Astrocyte of the hippocampus (primary cell): ENCODE data around the gene SELENOF.

Experiments used
- DNase-seq: peaks from one replicate; pipeline ENCODE4 v3.0.0; 2011; ENCODE audit warnings: low read depth, low spot score

SELENOF gene

DNA sequence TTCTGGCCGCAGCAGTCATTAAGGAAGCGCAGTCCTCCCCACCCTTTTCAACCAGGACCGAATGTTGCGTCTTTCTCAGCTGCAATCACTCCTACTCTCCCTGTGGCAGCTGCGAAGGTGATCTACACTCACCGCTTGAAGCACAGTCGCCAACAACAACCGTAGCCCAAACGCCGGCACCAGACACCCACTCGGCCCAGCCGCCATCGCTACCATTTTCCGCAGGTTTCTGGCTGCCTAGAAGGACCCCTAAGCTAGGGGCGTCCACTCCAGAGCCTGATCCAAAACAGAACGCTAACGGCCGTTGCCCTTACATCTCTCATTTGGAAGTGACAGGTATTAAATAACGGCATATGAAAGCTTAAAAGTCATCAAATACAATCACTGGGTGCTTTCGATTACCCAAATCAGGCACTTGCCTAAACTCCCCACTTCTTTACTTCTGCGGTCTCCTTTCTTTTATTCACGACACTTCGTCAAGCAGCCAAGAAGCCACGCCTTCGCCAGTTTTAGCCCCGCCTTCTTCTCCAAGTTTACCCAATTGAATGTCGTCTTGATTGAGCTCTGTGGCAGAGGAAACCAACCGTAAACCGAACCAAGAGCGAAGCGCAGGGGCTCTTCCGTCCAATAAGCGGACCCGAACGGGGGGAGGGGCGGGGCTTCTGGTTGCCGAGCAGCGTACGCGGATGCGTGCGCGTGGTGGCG is at the start of gene SELENOF:
Gene SELENOF (minus strand): TSS at position 231 of the 705 bp plus-strand sequence. CDS start 15 bp downstream, at position 216.
- DNase-seq = peak; percentile 100

DNA sequence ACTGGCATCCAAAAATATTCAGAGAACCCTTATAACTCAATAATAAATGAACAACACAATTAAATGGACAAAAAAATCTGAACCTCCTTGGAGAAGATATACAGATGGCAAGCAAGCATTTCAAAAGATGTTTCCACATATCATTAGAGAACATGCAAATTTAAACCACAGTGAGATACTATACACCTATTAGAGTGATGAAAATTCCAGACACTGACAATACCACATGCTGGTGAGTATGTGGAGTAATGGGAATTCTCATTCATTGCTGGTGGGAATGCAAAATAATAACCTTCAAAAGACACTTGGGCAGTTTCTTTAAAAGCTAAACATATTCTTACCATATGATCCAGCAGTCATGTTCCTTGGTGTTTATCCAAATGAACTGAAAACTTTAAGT is 46.6 kb upstream of the SELENOF start:
- no peak for DNase-seq

DNA sequence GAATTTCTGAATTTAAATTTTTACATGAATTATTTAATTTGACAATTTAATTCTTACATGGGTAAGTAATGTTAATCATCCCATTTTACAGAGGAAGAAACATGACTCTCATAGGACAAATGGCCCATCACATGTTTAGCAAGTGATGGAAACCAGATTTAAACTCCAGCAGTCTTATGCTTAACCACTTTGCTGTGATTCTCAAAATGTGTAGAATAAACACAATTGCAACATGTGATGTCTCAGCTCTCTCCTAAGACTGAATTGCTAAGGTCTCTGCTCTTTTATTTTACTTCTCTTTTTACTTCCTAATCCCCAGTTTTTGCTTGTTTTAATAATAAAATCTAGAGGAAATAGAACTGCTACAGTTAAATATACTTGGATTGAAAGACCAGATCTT is 43.3 kb upstream of the SELENOF start:
- no peak for DNase-seq

DNA sequence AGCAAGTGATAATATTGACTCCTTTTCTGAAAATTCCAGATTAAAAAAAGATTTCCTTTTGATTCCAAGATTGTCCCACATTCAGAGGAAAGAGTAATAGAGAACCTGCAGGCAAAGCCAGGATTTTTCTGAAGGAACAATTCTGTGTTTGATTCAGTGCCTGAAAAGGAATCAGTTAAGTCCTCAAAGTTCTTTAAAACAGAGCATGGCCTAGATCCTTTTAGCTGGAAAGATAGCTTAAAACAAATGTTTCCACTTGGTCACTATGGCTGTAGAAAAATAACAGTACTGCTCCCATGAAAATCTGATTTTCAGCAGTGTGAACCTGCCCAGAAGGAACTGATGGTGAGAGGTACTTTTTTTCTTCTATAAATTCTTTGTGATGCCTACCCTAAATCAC is 42.3 kb upstream of the SELENOF start:
- DNase-seq = no peak

DNA sequence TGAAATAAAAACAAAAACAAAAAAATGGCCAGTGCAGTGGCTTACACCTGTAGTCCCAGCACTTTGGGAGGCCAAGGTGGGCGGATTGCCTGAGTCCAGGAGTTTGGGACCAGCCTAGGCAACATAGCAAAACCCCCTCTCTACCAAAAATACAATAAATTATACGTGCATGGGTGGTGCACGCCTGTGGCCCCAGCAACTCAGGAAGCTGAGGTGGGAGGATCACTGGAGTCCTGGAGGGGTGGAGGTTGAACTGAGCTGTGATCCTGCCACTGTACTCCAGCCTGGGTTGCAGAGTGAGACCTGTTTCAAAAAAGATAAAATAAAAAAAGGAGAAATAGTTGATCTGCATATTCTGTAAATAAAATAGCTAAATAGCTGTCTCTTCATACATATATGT is 41.8 kb upstream of the SELENOF start:
- DNase-seq = no peak

DNA sequence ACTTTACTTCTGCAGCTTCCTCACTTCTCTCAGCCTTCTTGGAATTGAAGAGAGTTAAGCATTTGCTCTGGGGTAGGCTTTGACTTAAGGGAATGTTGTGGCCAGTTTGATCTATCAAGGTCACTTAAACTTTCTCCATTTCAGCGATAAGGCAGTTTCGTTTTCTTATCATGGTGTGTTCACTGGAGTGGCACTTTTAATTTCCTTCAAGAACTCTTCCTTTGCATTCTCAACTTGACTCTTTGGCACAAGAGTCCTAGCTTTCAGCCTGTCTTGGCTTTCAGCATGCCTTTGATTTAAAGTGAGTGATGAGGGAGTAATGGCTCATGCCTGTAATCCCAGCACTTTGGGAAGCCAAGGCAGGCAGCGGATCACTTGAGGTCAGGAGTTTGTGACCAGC is 39.2 kb upstream of the SELENOF start:
- DNase-seq = no peak

DNA sequence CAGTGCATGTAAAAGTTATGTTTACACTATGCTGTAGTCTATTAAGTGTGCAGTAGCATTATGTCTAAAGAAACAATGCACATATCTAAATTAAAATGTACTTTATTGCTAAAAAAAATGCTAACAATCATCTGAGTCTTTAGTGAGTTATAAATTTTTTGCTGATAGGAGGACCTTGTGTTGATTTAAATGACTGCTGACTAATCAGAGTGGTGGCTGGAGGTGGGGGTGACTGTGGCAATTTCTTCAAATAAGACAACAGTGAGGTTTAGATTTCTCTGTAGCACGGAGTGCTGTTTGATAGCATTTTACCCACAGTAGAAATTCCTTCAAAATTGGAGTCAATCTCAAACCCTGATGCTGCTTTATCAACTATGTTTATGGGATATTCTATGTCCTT is 37.5 kb upstream of the SELENOF start:
- peak; percentile 26 for DNase-seq

DNA sequence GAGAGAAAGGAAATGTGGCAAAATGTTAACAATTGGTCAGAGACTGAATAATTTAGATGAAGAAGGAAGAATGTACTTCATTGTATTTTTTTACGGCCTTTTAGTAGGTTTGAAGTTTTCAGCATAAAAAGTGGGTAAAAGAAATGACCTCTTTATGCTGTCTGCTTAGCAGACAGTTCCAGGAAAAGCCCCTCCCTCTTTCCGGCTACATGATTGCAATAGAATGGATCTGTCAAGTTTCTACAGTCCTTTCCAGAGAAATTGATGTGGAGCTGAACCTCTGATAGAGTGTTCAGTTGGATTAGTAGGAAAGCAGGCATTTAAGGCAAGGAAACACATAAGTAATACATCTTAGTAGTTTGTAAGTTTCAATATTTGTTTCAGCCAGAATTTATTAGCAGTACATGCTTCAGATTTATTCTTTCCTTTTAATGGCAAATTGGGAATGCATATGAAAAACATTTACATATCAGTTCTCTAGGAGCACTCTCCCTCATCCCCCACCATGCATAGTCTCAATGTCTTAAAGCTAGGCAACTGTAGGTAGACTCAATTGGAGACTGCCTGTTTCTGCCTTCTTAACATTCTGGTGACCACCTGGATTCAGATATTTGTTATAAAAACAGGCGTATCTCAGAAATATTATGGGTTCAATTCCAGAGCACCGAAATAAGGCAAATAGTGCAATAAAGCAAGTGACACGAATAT is 36.9 kb upstream of the SELENOF start:
- peak; percentile 36 for DNase-seq

DNA sequence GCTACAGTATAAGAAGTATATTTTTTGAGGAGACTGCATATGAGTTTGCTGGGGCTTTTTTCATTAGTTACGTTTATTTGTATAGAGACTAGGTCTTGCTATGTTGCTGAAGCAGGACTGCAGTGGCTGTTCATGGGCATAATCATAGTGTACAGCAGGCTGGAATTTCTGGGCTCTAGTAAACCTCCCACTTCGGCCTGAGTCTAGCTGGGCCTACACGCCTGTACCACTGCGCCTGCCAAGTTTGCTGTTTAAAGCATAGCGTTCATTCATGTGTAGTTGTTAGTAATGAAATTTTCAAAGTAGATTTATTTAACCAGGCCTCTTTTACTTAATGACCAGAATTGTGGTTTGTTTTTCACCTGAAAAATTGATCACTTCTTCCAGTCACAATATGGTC is 34.3 kb upstream of the SELENOF start:
- peak; percentile 79 for DNase-seq

DNA sequence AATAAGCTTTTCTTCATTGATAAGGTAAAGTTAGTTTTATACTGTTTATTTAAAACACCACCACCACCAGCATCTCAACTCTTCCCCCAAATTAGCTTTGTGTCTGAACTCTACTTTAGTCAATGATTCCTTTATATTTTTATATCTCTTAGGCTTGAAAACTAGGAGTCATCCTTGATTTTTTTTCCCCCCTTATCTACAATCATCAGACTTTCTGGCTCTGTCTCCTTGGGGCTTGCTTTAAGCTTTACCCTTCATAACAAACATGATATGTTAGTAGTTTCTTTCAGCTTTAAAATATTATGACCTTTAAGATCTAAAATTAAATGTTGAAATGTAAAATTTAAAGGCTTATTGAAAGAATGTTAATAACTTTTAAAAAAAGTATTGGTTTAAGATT is 28.8 kb upstream of the SELENOF start:
- DNase-seq = no peak

DNA sequence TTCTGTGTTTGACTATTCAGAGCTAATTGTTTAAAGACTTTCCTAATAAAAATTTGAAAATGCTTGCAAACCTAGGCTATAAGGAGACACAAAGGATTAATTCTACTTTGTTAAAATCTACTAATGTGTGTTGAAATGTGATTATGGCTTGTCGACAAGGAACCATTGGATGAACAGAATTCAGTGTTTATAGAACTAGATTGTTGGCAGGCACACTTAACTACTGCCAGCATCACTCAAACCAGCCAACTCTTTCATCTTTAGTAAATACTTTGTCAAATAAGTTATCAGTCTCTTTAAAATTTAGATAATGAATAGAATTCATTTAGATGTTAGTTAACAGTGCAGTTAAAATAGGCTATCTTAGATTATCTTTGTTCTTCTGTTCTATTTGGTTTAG is 28.1 kb upstream of the SELENOF start:
- peak; percentile 19 for DNase-seq

DNA sequence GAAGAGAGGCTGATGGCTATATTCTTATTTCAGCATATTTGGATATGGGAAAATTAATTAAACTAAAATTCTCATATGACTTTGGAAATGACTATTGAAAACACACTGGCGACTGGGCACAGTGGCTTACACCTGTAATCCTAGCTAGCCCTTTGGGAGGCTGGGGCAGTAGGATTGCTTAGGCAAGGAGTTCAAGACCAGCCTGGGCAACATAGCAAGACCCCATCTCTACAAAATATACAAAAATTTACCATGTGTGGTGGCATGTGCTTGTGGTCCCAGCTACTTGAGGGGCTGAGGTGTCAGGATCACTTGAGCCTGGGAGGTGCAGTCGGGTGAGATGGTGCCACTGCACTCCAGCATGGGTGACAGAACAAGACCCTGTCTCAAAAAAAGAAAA is 26.7 kb upstream of the SELENOF start:
- DNase-seq = no peak

DNA sequence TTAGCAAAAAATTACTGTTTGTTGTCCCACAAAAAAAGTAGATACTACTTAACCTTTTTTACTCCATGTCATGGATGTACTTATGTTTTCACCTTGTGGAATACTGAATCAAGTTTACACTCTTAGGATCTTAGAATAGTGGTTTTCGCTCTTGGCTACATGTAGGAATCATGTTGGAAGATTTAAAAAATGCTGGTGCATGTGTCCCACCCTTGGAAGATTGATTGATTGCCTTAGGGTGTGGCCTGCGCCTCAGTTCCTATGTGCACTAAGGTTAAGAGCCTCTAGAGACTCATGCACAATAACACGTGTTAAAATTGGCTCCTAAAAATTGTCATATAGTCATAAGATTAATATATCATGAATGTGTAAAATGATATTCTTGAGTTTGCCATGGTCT is 25.5 kb upstream of the SELENOF start:
- no peak for DNase-seq

DNA sequence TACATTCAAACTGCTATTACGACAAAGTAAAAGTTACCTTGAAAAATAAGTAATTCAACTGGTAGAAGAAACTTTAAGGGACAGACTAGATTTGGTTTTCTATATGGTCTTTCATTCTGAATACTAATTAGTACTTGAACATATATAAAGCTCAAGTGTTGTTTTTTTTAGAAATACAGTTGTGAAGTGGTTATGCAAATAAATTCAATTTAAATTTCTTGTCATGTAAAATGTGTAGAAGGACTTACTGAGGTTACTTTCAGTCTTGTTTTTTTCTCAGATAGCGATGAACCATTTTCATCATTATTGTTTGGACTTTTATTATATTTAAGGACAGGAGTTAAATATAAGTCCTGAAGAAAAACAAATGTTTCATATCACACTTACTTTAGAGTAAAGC is 24.9 kb upstream of the SELENOF start:
- no peak for DNase-seq

DNA sequence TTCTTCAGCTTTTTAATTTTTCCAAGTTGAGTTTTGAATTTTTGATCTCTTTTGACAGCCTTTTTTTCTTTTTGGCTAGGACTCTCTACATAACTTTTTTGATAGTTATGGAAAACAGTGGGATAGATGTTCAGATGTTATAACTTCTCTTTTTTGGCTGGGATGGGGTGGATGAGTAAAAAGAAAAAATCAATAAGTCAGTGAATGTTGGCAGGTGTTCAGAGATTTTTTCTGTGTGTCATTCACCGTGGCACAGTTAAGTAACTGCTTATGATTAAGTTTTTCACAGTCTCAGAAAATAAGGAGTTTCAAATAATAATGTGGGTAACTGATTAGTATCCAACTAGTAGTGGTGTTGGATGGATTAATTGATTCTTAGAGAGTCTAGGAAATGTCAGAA is 24.5 kb upstream of the SELENOF start:
- no peak for DNase-seq

DNA sequence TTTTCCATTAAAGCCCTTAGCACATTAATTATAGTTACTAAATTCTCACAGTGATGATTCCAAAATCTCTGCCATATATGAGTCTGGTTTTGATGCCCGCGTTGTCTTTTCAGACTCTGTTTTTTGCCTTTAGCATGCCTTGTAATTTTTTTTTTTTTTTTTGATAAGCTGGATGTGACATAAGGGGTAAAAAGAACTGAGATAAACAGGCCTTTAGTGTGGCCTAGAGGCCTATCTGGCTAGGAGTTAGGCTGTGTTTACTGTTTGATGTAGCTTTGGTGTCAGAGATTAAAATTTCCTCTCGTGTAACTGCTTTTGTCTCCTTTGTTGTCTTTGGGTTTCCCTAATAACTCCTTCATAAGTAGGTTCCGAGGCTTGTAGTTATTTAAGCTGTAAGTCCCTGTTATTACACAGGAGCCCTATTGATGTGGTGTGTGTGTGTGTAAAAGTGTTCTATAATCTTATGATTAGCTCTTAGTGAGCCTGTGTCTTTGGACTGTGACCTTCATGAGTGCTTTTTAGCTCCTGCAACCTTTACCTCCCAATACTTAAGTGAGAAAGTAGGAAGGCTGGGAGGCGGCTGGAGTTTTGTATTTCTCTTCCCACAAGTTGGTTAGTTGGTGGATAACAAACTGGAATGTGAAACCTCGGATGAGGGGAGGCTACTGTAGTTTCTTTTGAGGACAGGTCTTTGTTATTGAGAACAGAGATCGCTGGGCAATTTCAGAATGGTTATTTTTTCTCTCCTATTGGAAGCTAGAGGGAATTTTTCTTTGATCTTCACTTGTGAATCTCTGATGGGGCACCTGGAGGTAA is 19.8 kb upstream of the SELENOF start:
- DNase-seq = peak; percentile 24

DNA sequence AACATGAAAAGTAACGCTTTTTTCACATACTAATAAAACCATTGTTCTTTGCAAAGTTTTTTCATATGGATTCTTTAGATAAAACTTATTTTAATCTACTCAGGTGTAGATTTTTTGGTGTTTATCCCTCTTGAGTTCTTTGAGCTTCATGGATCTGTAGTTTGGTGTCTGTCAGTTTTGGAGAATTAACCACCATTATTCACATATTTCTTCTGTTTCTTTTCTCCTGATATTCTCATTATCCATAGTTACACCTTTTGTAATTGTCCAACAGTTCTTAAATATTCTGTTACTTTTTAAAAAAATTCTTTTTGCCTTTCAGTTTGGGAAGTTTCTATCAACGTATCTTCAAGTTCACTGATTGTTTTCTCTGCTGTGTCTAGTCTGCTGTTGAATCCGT is 19.1 kb upstream of the SELENOF start:
- DNase-seq = no peak

DNA sequence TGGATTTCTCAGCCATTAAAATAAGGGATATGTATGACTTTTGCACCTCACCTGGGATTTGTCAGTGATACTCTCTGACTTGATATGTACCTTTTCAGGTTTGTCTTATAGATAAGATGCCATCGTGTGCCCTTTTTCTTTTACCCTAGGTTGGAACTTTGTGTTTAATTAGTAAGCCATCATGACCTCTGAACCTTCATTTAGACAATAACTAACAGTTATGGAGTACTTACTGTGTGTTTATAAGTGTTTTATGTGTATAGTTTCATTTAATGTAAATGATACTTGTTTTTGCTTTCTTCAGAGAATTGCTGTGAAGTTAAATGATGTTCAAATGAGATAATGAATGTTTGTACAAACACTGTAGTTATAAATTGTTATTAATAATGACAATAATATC is 14.9 kb upstream of the SELENOF start:
- no peak for DNase-seq

DNA sequence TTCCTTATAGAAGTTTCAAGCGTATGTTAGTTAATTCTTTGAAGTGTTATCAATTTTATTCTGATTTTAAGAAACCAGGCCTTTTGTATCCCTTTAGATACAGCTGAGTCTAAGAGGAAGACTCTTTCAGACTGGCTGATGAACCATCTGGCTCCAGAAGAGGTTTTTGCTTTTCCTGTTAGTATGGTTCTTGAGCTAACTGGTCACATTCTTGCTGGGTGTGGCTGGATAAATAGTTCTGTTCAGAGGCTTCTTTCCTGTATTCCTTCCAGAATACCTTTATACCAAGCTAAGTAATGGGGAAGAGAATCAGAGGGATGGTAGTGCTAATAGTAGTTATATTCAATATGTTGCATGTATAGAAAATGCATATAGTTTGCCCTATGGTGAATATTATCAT is 13.0 kb upstream of the SELENOF start:
- DNase-seq = no peak

DNA sequence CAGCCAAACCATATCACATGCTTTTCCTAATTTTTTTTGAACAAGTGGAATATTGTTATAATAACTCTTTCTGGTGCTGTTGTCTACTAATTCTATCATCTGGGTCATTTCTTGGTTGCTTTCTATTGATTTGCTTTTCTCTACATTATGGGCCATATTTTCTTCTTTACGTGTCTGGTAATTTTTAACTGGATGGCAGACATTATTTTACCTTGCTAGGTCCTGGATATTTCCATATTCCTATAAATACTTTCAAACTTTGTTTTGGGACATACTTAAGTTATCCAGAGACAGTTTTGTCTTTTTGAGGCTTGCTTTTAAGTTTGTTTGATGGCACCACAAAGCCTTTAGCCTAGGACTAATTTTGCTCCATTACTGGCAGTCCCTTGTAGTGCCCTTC is 11.8 kb upstream of the SELENOF start:
- no peak for DNase-seq

DNA sequence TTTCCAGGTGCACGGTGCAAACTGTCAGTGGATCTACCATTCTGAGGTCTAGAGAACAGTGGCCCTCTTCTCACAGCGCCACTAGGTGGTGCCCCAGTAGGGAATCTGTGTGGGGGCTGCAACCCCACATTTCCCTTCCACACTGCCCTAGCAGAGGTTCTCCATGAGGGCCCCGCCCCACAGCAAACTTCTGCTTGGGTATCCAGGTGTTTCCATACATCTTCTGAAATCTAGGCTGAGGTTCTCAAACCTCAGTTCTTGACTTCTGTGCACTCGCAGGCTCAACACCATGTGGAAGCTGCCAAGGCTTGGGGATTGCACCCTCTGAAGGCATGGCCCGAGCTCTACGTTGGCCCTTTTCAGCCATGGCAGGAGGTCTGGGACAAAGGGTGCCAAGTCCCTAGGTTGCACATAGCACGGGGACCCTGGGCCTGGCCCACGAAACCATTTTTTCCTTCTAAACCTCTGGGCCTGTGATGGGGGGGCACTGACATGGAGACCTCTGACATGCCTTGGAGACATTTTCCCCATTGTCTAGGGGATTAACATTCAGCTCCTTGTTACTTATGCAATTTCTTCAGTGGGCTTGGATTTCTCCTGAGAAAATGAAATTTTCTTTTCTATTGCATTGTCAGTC is 10.5 kb upstream of the SELENOF start:
- DNase-seq = no peak

DNA sequence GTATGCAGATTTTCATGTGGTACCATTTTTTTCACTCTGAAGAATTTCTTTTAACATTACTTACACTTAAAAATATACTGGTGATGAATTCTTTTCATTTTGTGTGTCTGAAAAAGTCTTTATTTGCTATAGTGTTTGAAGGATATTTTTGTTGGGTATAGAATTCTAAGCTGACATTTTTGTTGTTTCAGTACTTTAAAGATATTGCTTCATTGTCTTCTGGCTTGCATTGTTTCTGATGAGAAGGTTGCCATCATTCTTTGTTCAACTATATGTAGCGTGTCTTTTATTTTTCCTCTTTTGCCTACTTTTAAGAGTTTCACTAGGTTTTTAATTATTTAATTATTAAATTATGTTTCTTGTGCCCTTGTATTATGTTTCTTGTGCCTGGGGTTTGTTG is 8.5 kb upstream of the SELENOF start:
- no peak for DNase-seq
